ENCODE results near the gene CDK12. TPM values are rescaled to one million over a fixed set of nuclear protein-coding genes. Genes with fewer than 3 reads are reported as not detected.
"Not testable (repeated sequence)": the region's sequence is repeated elsewhere in the genome, so short reads cannot be mapped to it uniquely, and the experiment has no call there.

CDK12 gene
- total RNA-seq, 2 donors from 2014 or later: 40.1 to 55.3 TPM

DNA sequence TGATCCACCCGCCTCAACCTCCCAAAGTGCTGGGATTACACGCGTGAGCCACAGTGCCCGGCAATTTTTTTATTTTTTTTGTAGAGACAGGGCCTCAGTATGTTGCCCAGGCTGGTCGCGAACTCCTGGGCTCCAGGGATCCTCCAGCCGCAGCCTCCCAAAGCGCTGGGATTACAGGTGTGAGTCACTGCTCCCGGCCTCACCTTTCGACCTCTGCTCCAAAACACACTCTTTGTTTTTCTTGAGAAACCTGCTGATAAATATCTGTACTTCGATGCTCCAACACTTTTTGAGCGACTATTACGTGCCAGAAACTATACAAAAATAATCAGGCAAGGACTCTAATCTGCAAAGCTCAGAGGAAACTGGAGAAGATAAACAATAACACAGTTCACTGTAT is 11.2 kb upstream of the CDK12 start:
- no peak for DNase-seq

GRCh38 chr17:39450847-39451581 is 10.3 kb upstream of the CDK12 start, which contains the start of gene MED1:
Gene MED1, minus strand, starts transcription at chr17:39451263. Its CDS starts 201 bp downstream, at chr17:39451062.
- H3K27ac ChIP-seq: peak within 1 kb of the TSS; percentile 68
- peak; percentile 95 for DNase-seq
- H3K27me3 ChIP-seq: no peaks in the 10 kb centered on the region
- no peaks in the 10 kb centered on the region for H3K4me1 ChIP-seq
- no peaks in the 10 kb centered on the region for H3K9me3 ChIP-seq
- peak within 1 kb of the TSS; percentile 92 for H3K4me3 ChIP-seq
- no peak for TF ChIP-seq CTCF (IDR thresholded peaks at IDR 0.05)
- H3K9ac ChIP-seq (ENCODE audit: low read depth in 2 of 2, low read length in 2 of 2): peak within 1 kb of the TSS; percentile 79 to 91
- intact Hi-C loops (cut with DNase I): no loop called here
- no peaks in the 10 kb centered on the region for H3K36me3 ChIP-seq

More for the DNA sequence above, 11.2 kb upstream of the CDK12 start:
- Histone ChIP-seq H3K4me1 (no peaks in the 10 kb centered on the region), H3K4me3 (peak overlapping the region; percentile 92), H3K9ac (ENCODE audit: low read depth in 2 of 2, low read length in 2 of 2) (peak overlapping the region in 1 of 2 donors; percentile 91), H3K9me3 (no peaks in the 10 kb centered on the region), H3K27ac (no peak overlapping the region), H3K27me3 (no peaks in the 10 kb centered on the region), H3K36me3 (no peaks in the 10 kb centered on the region)
- intact Hi-C loops (cut with DNase I): no loop called here
- no peak for TF ChIP-seq CTCF (IDR thresholded peaks at IDR 0.05)

DNA sequence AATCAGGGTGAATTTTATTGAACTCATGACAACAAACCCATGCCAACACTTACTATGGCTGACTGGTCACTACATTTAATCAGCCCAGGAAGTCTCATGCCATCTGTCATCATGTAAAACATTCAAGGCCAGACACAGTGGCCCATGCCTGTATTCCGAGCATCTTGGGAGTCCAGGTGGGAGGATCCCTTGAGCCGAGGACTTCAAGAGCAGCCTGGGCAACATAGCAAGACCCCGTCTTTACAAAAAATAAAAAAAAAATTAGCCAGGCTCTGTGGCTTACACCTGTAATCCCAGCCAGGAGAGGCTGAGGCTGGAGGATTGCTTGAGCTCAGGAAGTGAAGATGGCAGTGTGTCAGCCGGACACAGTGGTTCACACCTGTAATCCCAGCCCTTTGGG is 5.4 kb upstream of the CDK12 start:
- Histone ChIP-seq H3K4me3 (no peak overlapping the region), H3K9me3 (no peaks in the 10 kb centered on the region), H3K27me3 (no peaks in the 10 kb centered on the region), H3K36me3 (no peaks in the 10 kb centered on the region), H3K9ac (ENCODE audit: low read depth in 2 of 2, low read length in 2 of 2) (no peak overlapping the region), H3K27ac (no peak overlapping the region), H3K4me1 (no peaks in the 10 kb centered on the region)
- intact Hi-C loops (cut with DNase I): no loop called here
- DNase-seq: no peak
- TF ChIP-seq CTCF (IDR thresholded peaks at IDR 0.05): no peak

GRCh38 chr17:39461926-39462569 is 762 bp downstream of the CDK12 start:
- Histone ChIP-seq H3K4me1 (peaks cover 4% of the 10 kb centered on the region), H3K27ac (peak overlapping the region; percentile 96), H3K9ac (ENCODE audit: low read depth in 2 of 2, low read length in 2 of 2) (peak overlapping the region; percentile 97 to 99), H3K9me3 (no peaks in the 10 kb centered on the region), H3K4me3 (peak overlapping the region; percentile 54), H3K36me3 (no peaks in the 10 kb centered on the region), H3K27me3 (no peaks in the 10 kb centered on the region)
- peak; percentile 31 for DNase-seq
- intact Hi-C loops (cut with DNase I): no loop called here
- TF ChIP-seq CTCF (IDR thresholded peaks at IDR 0.05): no peak

- Histone ChIP-seq H3K9ac (ENCODE audit: low read depth in 2 of 2, low read length in 2 of 2) (peak overlapping the region; percentile 97 to 99), H3K36me3 (no peaks in the 10 kb centered on the region), H3K27me3 (no peaks in the 10 kb centered on the region), H3K27ac (peak overlapping the region; percentile 96), H3K9me3 (no peaks in the 10 kb centered on the region), H3K4me1 (peaks cover 4% of the 10 kb centered on the region), H3K4me3 (peak overlapping the region; percentile 54)
- peak; percentile 29 for DNase-seq
- intact Hi-C loops (cut with DNase I): no loop called here
- TF ChIP-seq CTCF (IDR thresholded peaks at IDR 0.05): no peak
Measured at GRCh38 chr17:39462631-39463375, 1.5 kb downstream of the CDK12 start.

- H3K4me1 ChIP-seq; H3K9me3 ChIP-seq; intact Hi-C loops (cut with DNase I); H3K27ac ChIP-seq; H3K4me3 ChIP-seq; H3K27me3 ChIP-seq; DNase-seq; H3K36me3 ChIP-seq; H3K9ac ChIP-seq (ENCODE audit: low read depth in 2 of 2, low read length in 2 of 2): not testable (repeated sequence)
Measured at GRCh38 chr17:39464639-39465181, 3.4 kb downstream of the CDK12 start.

DNA sequence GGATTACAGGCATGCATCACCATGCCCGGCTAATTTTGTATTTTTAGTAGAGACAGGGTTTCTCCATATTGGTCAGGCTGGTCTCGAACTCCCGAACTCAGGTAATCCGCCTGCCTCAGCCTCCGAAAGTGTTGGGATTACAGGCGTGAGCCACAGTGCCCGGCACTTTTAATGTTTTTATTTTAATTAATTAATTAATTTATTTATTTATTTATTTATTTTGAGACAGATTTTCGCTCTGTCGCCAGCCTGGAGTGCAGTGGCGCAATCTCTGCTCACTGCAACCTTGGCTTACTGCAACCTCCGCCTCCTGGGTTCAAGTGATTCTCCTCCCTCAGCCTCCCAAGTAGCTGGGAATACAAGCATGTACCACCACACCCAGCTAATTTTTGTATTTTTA is 7.3 kb downstream of the CDK12 start:
- H3K27me3 ChIP-seq; H3K36me3 ChIP-seq; H3K9me3 ChIP-seq; H3K4me1 ChIP-seq; H3K9ac ChIP-seq (ENCODE audit: low read depth in 2 of 2, low read length in 2 of 2); H3K4me3 ChIP-seq; intact Hi-C loops (cut with DNase I); H3K27ac ChIP-seq; DNase-seq: not testable (repeated sequence)
